Measurements from ENCODE around the gene PIAS4. TPM values are rescaled to one million over a fixed set of nuclear protein-coding genes. Genes with fewer than 3 reads are reported as not detected.

The PIAS4 gene
- total and polyA plus RNA-seq, 10 of the 15 experiments (the other 5 are each of a cell fraction or from before 2014, with no cell fraction given) = 0.13 to 25.1 (median 11.3) TPM

DNA sequence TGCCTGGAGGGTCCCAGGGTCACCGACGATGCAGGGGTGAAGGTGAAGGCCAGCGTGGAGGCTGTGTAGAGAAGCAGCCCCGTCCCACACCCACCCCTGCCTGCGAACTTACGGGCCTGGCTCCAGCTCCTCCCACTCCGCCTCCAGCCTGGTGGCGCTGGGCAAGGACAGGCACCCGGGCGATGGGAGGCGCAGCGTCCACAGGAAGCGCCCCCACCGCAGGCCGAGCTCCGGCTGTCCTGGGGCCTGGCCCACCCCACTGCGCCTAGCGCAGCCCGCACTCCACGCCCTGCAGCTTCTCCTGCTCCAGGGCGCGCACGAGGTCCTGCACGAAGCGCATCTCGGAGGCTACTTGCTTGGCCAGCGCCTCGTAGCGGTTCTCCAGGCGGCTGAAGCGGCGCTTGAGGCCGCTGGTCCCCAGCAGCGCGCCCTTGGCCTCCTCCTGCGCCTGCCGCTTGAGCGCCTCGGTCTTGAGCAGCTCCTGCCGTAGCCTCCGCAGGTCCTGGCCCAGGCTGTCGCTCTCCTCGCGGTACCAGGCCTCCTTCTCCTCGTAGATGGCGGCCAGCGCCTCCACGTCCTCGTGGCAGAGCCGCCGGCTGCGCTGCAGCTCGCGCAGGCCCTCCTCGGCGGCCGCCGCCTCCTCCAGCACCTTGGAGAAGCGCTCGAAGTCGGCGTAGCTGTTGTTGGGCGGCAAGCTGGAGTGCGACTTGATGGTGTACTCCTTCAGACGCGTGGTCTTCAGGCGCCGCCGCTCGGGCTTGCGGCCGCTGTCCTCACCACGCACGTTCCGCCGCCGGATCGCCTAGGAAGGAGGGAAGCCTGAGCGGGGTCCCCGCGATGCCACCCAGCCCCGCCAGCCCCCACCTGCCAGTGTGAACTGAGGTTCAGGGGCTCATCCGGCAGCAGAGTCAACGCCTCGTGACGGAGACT, 48.4 kb upstream of the PIAS4 start:
- ChIA-PET CTCF (no interaction called here), SMC1A (ENCODE audit: uncharacterized antibody, unreplicated experiment) (no interaction called here), RAD21 (ENCODE audit: unreplicated experiment) (no interaction called here), POLR2A (no interaction called here)
- no peak overlapping the region for H3K4me3 ChIP-seq
- H3K27ac ChIP-seq (ENCODE audit: control insufficient read depth, insufficient read depth) = no peak overlapping the region
- H3K36me3 ChIP-seq (ENCODE audit: control insufficient read depth in 2 of 2, insufficient read depth in 2 of 2, low read length in 1 of 2) = peaks cover 0 to 13% of the 10 kb centered on the region in 2 experiments; a peak in 3 of 4 replicates
- 97% methylated on average over 73 of the region's 86 CpGs for WGBS (ENCODE audit: insufficient coverage, insufficient replicate concordance, low lambda C conversion rate, missing lambda C conversion rate)
- H3K4me2 ChIP-seq (ENCODE audit: control insufficient read depth, insufficient read depth) = no peak overlapping the region
- no peaks in the 10 kb centered on the region for H3K9me3 ChIP-seq (replicated peaks; ENCODE audit: control insufficient read depth, insufficient read depth, low read length)
- no TSS peak for BruUV-seq (replicated peaks)
- H3K9ac ChIP-seq (ENCODE audit: control insufficient read depth, insufficient read depth, low read length) = no peak overlapping the region
- FAIRE-seq = no peak
- ATAC-seq = no peak
- H3K79me2 ChIP-seq (ENCODE audit: control insufficient read depth, insufficient read depth, low read length) = no peaks in the 10 kb centered on the region
- TF ChIP-seq POLR2A (IDR thresholded peaks at IDR 0.05; ENCODE audit: low read depth, low read length) (no peak; the same call in 1 of the 2 replicates), SREBF1 (IDR thresholded peaks at IDR 0.05; ENCODE audit: low read length) (no peak)
- no peak for DNase-seq (ENCODE audit: low read depth, low spot score)
- H3K27me3 ChIP-seq (replicated peaks in 1 of 2; ENCODE audit: control insufficient read depth in 2 of 2, insufficient read depth in 2 of 2, low read length in 1 of 2) = no peaks in the 10 kb centered on the region
- no peak overlapping the region for H2AFZ ChIP-seq (ENCODE audit: control insufficient read depth, low read depth, low read length)
- intact Hi-C loops (cut with micrococcal nuclease; ENCODE audit: unreplicated experiment) (no loop called here), in situ Hi-C loops (cut with MboI) (no loop called here)
- no peaks in the 10 kb centered on the region for H3K4me1 ChIP-seq (ENCODE audit: control insufficient read depth, insufficient read depth, low read length)
- no peaks in the 10 kb centered on the region for H4K20me1 ChIP-seq (ENCODE audit: control insufficient read depth, insufficient read depth)

- no peaks in the 10 kb centered on the region for H3K4me1 ChIP-seq (ENCODE audit: control insufficient read depth, insufficient read depth, low read length)
- H3K4me3 ChIP-seq = no peak overlapping the region
- POLR2A ChIA-PET = no interaction called here
- RAD21 ChIA-PET (ENCODE audit: unreplicated experiment) = no interaction called here
- no peak for DNase-seq (ENCODE audit: low read depth, low spot score)
- no peaks in the 10 kb centered on the region for H4K20me1 ChIP-seq (ENCODE audit: control insufficient read depth, insufficient read depth)
- no peaks in the 10 kb centered on the region for H3K27me3 ChIP-seq (replicated peaks in 1 of 2; ENCODE audit: control insufficient read depth in 2 of 2, insufficient read depth in 2 of 2, low read length in 1 of 2)
- FAIRE-seq = no peak
- WGBS (ENCODE audit: insufficient coverage, insufficient replicate concordance, low lambda C conversion rate, missing lambda C conversion rate) = 95% methylated on average over 15 of the region's 15 CpGs
- peaks cover 0 to 14% of the 10 kb centered on the region in 2 experiments; a peak in 3 of 4 replicates for H3K36me3 ChIP-seq (ENCODE audit: control insufficient read depth in 2 of 2, insufficient read depth in 2 of 2, low read length in 1 of 2)
- H3K79me2 ChIP-seq (ENCODE audit: control insufficient read depth, insufficient read depth, low read length) = no peaks in the 10 kb centered on the region
- H3K4me2 ChIP-seq (ENCODE audit: control insufficient read depth, insufficient read depth) = no peak overlapping the region
- H3K9ac ChIP-seq (ENCODE audit: control insufficient read depth, insufficient read depth, low read length) = no peak overlapping the region
- intact Hi-C loops (cut with micrococcal nuclease; ENCODE audit: unreplicated experiment) = no loop called here
- CTCF ChIA-PET = no interaction called here
- H3K27ac ChIP-seq (ENCODE audit: control insufficient read depth, insufficient read depth) = no peak overlapping the region
- no peaks in the 10 kb centered on the region for H3K9me3 ChIP-seq (replicated peaks; ENCODE audit: control insufficient read depth, insufficient read depth, low read length)
- no TSS peak for BruUV-seq (replicated peaks)
- no peak overlapping the region for H2AFZ ChIP-seq (ENCODE audit: control insufficient read depth, low read depth, low read length)
- in situ Hi-C loops (cut with MboI) = no loop called here
- SMC1A ChIA-PET (ENCODE audit: uncharacterized antibody, unreplicated experiment) = no interaction called here
- no peak for ATAC-seq
- TF ChIP-seq HDAC6 (IDR thresholded peaks at IDR 0.05; ENCODE audit: unreplicated experiment) = no peak
- TF ChIP-seq NR2F1 (conservative IDR thresholded peaks at IDR 0.05) = no peak
- no peak for TF ChIP-seq SIN3A (IDR thresholded peaks at IDR 0.05; ENCODE audit: low read depth, low read length)
- TF ChIP-seq CBX3 (IDR thresholded peaks at IDR 0.05; ENCODE audit: borderline replicate concordance, low read depth) = no peak
- TF ChIP-seq USF1 (IDR thresholded peaks at IDR 0.05; ENCODE audit: borderline replicate concordance, extremely low read length, insufficient read depth, low read depth, low read length) = no peak
- TF ChIP-seq SP1 (IDR thresholded peaks at IDR 0.05; ENCODE audit: low read depth, low read length) = no peak
- TF ChIP-seq TARDBP (IDR thresholded peaks at IDR 0.05; ENCODE audit: borderline replicate concordance) = no peak
- no peak for TF ChIP-seq ZBTB33 (IDR thresholded peaks at IDR 0.05)
Observed at GRCh38 chr19:3959766-3960131, 47.8 kb upstream of the PIAS4 start.
